Measurements from ENCODE around the gene FBRS. TPM values are rescaled to one million over a fixed set of nuclear protein-coding genes. Genes with fewer than 3 reads are reported as not detected.

Gene FBRS
- total RNA-seq, 1 experiment from 2014 or later: 16.8 TPM

- H3K4me3 Mint-ChIP-seq: no peak overlapping the region
Measured at GRCh38 chr16:30669903-30670824, 11.9 kb downstream of the FBRS start.

More at GRCh38 chr16:30669903-30670824, 11.9 kb downstream of the FBRS start:
- Histone ChIP-seq H3K79me2 (ENCODE audit: insufficient read depth, low read length) (no peaks in the 10 kb centered on the region), H2AK5ac (ENCODE audit: insufficient read length, low read length) (no peak overlapping the region), H3K27ac (ENCODE audit: insufficient read length, low read depth, low read length) (no peak overlapping the region), H3K23ac (ENCODE audit: insufficient read length, low read depth, low read length) (no peak overlapping the region), H3K9ac (ENCODE audit: extremely low read depth, insufficient read length, low read length) (no peak overlapping the region), H3K9me3 (ENCODE audit: control insufficient read depth, low read depth, low read length) (no peaks in the 10 kb centered on the region), H4K8ac (replicated peaks; ENCODE audit: insufficient read length, low read depth, low read length) (no peak overlapping the region), H3K56ac (ENCODE audit: insufficient read length, low read depth, low read length) (no peak overlapping the region), H2BK20ac (ENCODE audit: low read depth, low read length, poor library complexity, severe bottlenecking) (no peak overlapping the region), H3K4ac (ENCODE audit: low read depth, low read length) (no peak overlapping the region), H3K27me3 (ENCODE audit: insufficient read depth, low read length) (peaks cover 58% of the 10 kb centered on the region), H3K79me1 (ENCODE audit: insufficient read depth, low read depth, low read length, poor library complexity, severe bottlenecking) (no peaks in the 10 kb centered on the region), H3K4me2 (ENCODE audit: insufficient read depth, insufficient read length, low read length) (no peak overlapping the region), H2BK15ac (ENCODE audit: low read depth, low read length) (no peak overlapping the region), H2BK5ac (ENCODE audit: insufficient read length, low read length) (no peak overlapping the region), H2BK120ac (ENCODE audit: low read depth, low read length, poor library complexity, severe bottlenecking) (no peak overlapping the region), H4K5ac (ENCODE audit: insufficient read length, low read depth, low read length) (no peak overlapping the region), H3T11ph (ENCODE audit: low read length) (no peak overlapping the region), H3K14ac (ENCODE audit: insufficient read depth, low read length) (no peak overlapping the region), H3K23me2 (ENCODE audit: insufficient read length, low read depth, low read length, poor library complexity, severe bottlenecking) (peaks cover 5% of the 10 kb centered on the region), H2BK12ac (ENCODE audit: insufficient read length, low read depth, low read length) (no peak overlapping the region), H4K91ac (ENCODE audit: insufficient read length, low read depth, low read length) (no peak overlapping the region), H2AFZ (ENCODE audit: low read length) (no peak overlapping the region), H3K18ac (ENCODE audit: insufficient read length, low read depth, low read length) (no peak overlapping the region), H3K4me1 (ENCODE audit: insufficient read depth, low read length) (no peaks in the 10 kb centered on the region), H4K20me1 (ENCODE audit: control insufficient read depth, insufficient read depth, insufficient read length) (no peaks in the 10 kb centered on the region)
- Mint-ChIP-seq H3K36me3 (ENCODE audit: insufficient read depth in 1 of 3, low read depth in 3 of 3) (peaks cover 17 to 38% (median 23%) of the 10 kb centered on the region in 3 experiments; a peak in 6 of 7 replicates), H3K27ac (no peak overlapping the region), H3K27me3 (ENCODE audit: low read depth) (peaks cover 96% of the 10 kb centered on the region), H3K9me3 (peaks cover 0 to 3% of the 10 kb centered on the region in 2 experiments; a peak in 2 of 5 replicates), H3K4me1 (no peaks in the 10 kb centered on the region)
- no CpG with 5 or more reads among the region's 14 CpGs for WGBS (ENCODE audit: extremely low coverage, insufficient read length, low lambda C conversion rate)
- TF ChIP-seq CTCF (conservative IDR thresholded peaks at IDR 0.05): peak; percentile 17; the same call in 1 of the 3 replicates
- DNase-seq: no peak

Data from H9 (cell line).